Lung (tissue), 12 donors: ENCODE measurements around the gene GDE1. TPM values are rescaled to one million over a fixed set of nuclear protein-coding genes. Genes with fewer than 3 reads are reported as not detected.
A peak's percentile ranks its signal among the peaks of the same experiment; 100 is the strongest.

Experiments used
- ATAC-seq: fragments of 200-7000 bp; cut with Tn5 transposase; one replicate; pipeline ENCODE4 v1.9.1; 2020; ENCODE audit warnings: moderate number of reproducible peaks; ENCODE audit not compliant: insufficient read depth, low FRiP score
- DNase-seq, 3 donors: peaks; one replicate each; pipeline ENCODE4 v3.0.0-alpha.2; 2013 to 2017
- H3K27ac ChIP-seq, 2 donors: one replicate each; pipeline ENCODE4 v1.5.1; 2013; ENCODE audit warnings: mild to moderate bottlenecking in 2 of 2, moderate library complexity in 2 of 2, control low read depth in 1 of 2, inconsistent platforms in 1 of 2, low read depth in 1 of 2, low read length in 1 of 2
- H3K27me3 ChIP-seq, 3 donors: one replicate each; pipeline ENCODE4 v1.5.1; 2013; ENCODE audit warnings: low read length in 2 of 3; ENCODE audit not compliant: control insufficient read depth in 3 of 3, insufficient read depth in 3 of 3
- H3K36me3 ChIP-seq, 4 donors: one replicate each; pipeline ENCODE4 v1.5.1; 2013; ENCODE audit warnings: low read length in 4 of 4, mild to moderate bottlenecking in 1 of 4, moderate library complexity in 1 of 4; ENCODE audit not compliant: control insufficient read depth in 4 of 4, insufficient read depth in 4 of 4
- H3K4me1 ChIP-seq, 5 donors: one replicate each; pipeline ENCODE4 v1.5.1; 2013; ENCODE audit warnings: low read length in 5 of 5, mild to moderate bottlenecking in 2 of 5, moderate library complexity in 1 of 5; ENCODE audit not compliant: control insufficient read depth in 5 of 5, insufficient read depth in 5 of 5
- H3K4me3 ChIP-seq: one replicate; pipeline ENCODE4 v1.5.1; 2013; ENCODE audit warnings: mild to moderate bottlenecking, control low read depth, moderate library complexity
- H3K9ac ChIP-seq, 2 donors: one replicate each; pipeline ENCODE4 v1.5.1; 2013; ENCODE audit warnings: low read length in 2 of 2, control low read depth in 1 of 2; ENCODE audit not compliant: insufficient read depth in 1 of 2
- H3K9me3 ChIP-seq, 4 donors: one replicate each; pipeline ENCODE4 v1.5.1; 2013; ENCODE audit warnings: low read length in 3 of 4, mild to moderate bottlenecking in 1 of 4, moderate library complexity in 1 of 4; ENCODE audit not compliant: control insufficient read depth in 4 of 4, insufficient read depth in 3 of 4
- WGBS, 2 donors: extraction: QIAGEN DNeasy Blood & Tissue Kit; methylation state at CpG; one replicate each; pipeline ENCODE4 v1.1.7; 2013; 5-methylcytosine and 5-hydroxymethylcytosine counted together
- polyA plus RNA-seq, 2 donors: library from polyadenylated mRNA; stranded (reverse); fragments of 200-250 nt; gene quantifications; one replicate each; pipeline ENCODE4 v1.2.1, GENCODE V29; 2013
- total RNA-seq, 2 donors: library from RNA; depleted of rRNA in 1 of 2; stranded (reverse); fragments of >200 nt in 1 of 2; gene quantifications; one replicate each; pipeline ENCODE4 v1.2.1, GENCODE V29; 2014 to 2021
- TF ChIP-seq, protein P1 (sequence below): IDR thresholded peaks from 2 replicates; pipeline ENCODE4 v1.5.1; 2012; ENCODE audit warnings: mild to moderate bottlenecking; ENCODE audit errors: control extremely low read depth, extremely low read depth
- donor health status: control.
- donor health status: control.
- donor health status: Bipolar disorder and iron deficiency.
- donor health status: healthy.
- donor health status: DM: yes; HTN: yes; CAD: no.

Gene GDE1
- total and polyA plus RNA-seq, 4 donors, result 38.7 to 74.9 (median 61.4) TPM

DNA sequence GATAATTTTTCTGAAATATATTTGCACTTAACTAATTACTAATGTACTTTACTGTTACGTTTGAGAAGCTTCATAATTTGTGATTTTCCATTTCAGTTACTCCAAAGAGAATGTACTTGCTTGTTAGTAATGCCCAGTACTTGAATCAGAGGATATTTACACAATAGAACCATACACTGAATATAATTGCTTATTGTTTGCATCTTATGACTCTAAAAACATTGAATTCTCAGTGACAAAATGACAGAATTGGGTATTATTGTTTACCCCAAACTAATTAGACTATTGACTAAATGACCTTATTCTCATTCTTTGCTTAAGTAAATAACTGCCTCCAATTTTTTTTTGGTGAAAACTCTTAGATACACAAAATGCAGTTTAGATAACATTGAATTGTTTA lies 10.7 kb upstream of the GDE1 start:
- Histone ChIP-seq H3K9me3 (no peaks in the 10 kb centered on the region), H3K36me3 (peaks cover 9 to 41% (median 22%) of the 10 kb centered on the region in 4 donors), H3K27ac (no peak overlapping the region), H3K4me3 (no peak overlapping the region), H3K27me3 (no peaks in the 10 kb centered on the region), H3K4me1 (no peaks in the 10 kb centered on the region), H3K9ac (no peak overlapping the region)
- 61 to 87% methylated on average over 1 of the region's 1 CpG for WGBS, 2 donors
- TF ChIP-seq, protein P1, sequence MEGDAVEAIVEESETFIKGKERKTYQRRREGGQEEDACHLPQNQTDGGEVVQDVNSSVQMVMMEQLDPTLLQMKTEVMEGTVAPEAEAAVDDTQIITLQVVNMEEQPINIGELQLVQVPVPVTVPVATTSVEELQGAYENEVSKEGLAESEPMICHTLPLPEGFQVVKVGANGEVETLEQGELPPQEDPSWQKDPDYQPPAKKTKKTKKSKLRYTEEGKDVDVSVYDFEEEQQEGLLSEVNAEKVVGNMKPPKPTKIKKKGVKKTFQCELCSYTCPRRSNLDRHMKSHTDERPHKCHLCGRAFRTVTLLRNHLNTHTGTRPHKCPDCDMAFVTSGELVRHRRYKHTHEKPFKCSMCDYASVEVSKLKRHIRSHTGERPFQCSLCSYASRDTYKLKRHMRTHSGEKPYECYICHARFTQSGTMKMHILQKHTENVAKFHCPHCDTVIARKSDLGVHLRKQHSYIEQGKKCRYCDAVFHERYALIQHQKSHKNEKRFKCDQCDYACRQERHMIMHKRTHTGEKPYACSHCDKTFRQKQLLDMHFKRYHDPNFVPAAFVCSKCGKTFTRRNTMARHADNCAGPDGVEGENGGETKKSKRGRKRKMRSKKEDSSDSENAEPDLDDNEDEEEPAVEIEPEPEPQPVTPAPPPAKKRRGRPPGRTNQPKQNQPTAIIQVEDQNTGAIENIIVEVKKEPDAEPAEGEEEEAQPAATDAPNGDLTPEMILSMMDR, result no peak
- DNase-seq, result no peak
- no peak for ATAC-seq

DNA sequence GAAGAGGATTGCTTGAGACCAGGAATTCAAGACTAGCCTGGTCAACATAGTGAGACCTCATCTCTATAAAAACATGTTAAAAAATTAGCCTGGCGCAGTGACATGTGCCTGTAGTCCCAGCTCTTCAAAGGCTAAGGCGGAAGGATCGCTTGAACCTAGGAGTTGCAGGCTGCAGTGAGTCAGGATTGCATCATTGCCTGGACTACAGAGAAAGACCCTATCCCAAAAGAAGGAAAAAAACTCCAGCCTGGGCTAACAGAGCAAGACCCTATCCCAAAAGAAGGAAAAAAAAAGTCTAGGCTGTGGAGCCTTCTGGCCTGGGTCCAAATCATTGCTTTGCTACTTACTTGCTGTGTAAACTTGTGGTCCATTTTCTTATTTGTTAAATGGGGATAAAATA lies 6.8 kb upstream of the GDE1 start:
- Histone ChIP-seq H3K4me1 (peaks cover 0 to 16% (median 4%) of the 10 kb centered on the region in 5 donors), H3K9ac (no peak overlapping the region), H3K27me3 (no peaks in the 10 kb centered on the region), H3K9me3 (no peaks in the 10 kb centered on the region), H3K4me3 (no peak overlapping the region), H3K36me3 (peaks cover 4 to 30% (median 14%) of the 10 kb centered on the region in 4 donors), H3K27ac (no peak overlapping the region)
- no peak for DNase-seq
- TF ChIP-seq, protein P1, result no peak
- ATAC-seq, result no peak
- 97 to 98% methylated on average over 3 of the region's 3 CpGs for WGBS, 2 donors

DNA sequence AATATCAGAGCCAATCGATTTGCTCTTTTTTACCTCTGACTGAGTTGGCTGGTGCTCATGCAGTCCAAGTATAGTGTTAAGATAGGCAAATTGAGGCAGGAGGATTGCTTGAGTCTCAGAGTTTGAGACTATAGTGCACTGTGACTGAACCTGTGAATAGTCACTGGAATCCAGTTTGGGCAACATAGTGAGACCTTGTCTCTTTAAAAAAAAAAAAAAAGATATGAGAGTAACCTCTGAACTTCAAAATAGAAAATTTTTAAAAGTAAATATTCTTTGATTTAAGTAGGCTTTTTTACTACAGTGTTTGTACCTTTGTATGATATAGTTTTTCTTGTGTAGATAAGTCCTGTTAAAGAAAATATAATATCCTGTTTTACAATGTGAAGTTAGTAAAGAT lies 5.3 kb upstream of the GDE1 start:
- H3K9ac ChIP-seq, result no peak overlapping the region
- peaks cover 0 to 23% (median 4%) of the 10 kb centered on the region in 5 donors for H3K4me1 ChIP-seq
- TF ChIP-seq, protein P1, result no peak
- ATAC-seq, result no peak
- H3K27me3 ChIP-seq, result no peaks in the 10 kb centered on the region
- H3K36me3 ChIP-seq, result peaks cover 4 to 19% (median 8%) of the 10 kb centered on the region in 4 donors
- no peak overlapping the region for H3K4me3 ChIP-seq
- no peak overlapping the region for H3K27ac ChIP-seq
- WGBS, 2 donors, result 94 to 98% methylated on average over 1 of the region's 1 CpG
- no peak for DNase-seq
- no peaks in the 10 kb centered on the region for H3K9me3 ChIP-seq

DNA sequence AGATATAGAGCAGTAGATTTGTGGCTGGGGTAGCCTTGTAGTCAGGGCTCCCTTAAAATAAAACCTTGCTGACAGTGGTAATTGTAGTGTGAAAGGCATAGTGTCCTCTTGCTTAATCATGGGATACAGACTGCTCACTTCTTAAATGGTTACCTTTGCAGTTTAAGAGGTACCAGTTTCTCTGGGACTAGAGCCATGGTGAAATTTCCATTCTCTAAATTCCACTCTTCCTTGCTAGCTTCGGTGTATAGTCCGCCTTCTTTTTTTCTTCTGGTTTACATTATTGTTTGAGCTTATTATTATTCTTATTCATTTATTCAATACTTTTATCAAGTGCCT lies 3.5 kb upstream of the GDE1 start:
- TF ChIP-seq, protein P1, result no peak
- Histone ChIP-seq H3K36me3 (peaks cover 4 to 14% (median 8%) of the 10 kb centered on the region in 4 donors), H3K9me3 (no peaks in the 10 kb centered on the region), H3K27me3 (no peaks in the 10 kb centered on the region), H3K9ac (peak overlapping the region in 1 of 2 donors; percentile 75), H3K4me3 (no peak overlapping the region), H3K27ac (no peak overlapping the region), H3K4me1 (peaks cover 0 to 34% (median 10%) of the 10 kb centered on the region in 5 donors)
- no peak for DNase-seq
- WGBS, 2 donors, result 88 to 90% methylated on average over 2 of the region's 2 CpGs
- ATAC-seq, result no peak
